Sigmoid colon (tissue), 7 donors: ENCODE results near the gene CSF1R. TPM values are rescaled to one million over a fixed set of nuclear protein-coding genes. Genes with fewer than 3 reads are reported as not detected.
"Not testable (repeated sequence)": the region's sequence is repeated elsewhere in the genome, so short reads cannot be mapped to it uniquely, and the experiment has no call there.

Source experiments
- DNase-seq: peaks from one replicate; pipeline ENCODE4 v3.0.0-alpha.2; 2019
- H3K27ac ChIP-seq, 4 donors: fragments of 200-600 bp; sonication (generic); one replicate each; pipeline ENCODE4 v1.5.1; 2016 to 2019; ENCODE audit warnings: mild to moderate bottlenecking in 1 of 4
- H3K27me3 ChIP-seq, 3 donors: fragments of 200-600 bp; sonication (generic); one replicate each; pipeline ENCODE4 v1.5.1; 2019; ENCODE audit warnings: mild to moderate bottlenecking in 1 of 3
- H3K36me3 ChIP-seq, 4 donors: fragments of 200-600 bp; sonication (generic); one replicate each; pipeline ENCODE4 v1.5.1; 2016 to 2019
- H3K4me1 ChIP-seq, 4 donors: fragments of 200-600 bp; sonication (generic); one replicate each; pipeline ENCODE4 v1.5.1; 2017 to 2019
- H3K4me3 ChIP-seq, 4 donors: fragments of 200-600 bp; sonication (generic); one replicate each; pipeline ENCODE4 v1.5.1; 2017 to 2019; ENCODE audit warnings: mild to moderate bottlenecking in 2 of 4, moderate library complexity in 1 of 4
- H3K9me3 ChIP-seq, 4 donors: fragments of 200-600 bp in 3 of 4; sonication (generic) in 3 of 4; one replicate each; pipeline versions ENCODE4 v1.5.1 to v1.6.1; 2013 to 2019
- EP300 ChIP-seq, 4 donors: sonication (generic); formaldehyde crosslinking; IDR thresholded peaks; one replicate each; pipeline ENCODE4 v1.6.1; 2017; ENCODE audit warnings: antibody characterized with exemption in 4 of 4
- POLR2A ChIP-seq, 2 donors: fragments of 450-650 bp; IDR thresholded peaks; one replicate each; pipeline ENCODE4 v1.6.1; 2016; ENCODE audit warnings: antibody characterized with exemption in 2 of 2, mild to moderate bottlenecking in 2 of 2, moderate library complexity in 2 of 2
- POLR2AphosphoS5 ChIP-seq, 4 donors: sonication (generic); formaldehyde crosslinking; IDR thresholded peaks; one replicate each; pipeline ENCODE4 v1.6.1; 2017; ENCODE audit warnings: antibody characterized with exemption in 4 of 4
- WGBS, 2 donors: extraction: QIAGEN DNeasy Blood & Tissue Kit; methylation state at CpG; one replicate each; pipeline ENCODE4 v1.1.7; 2013; 5-methylcytosine and 5-hydroxymethylcytosine counted together
- intact Hi-C: fragments of 100-400 bp; cut with DNase I; formaldehyde crosslinking; loops from one replicate; pipeline ENCODE4 v1.15.1; 2023
- polyA plus RNA-seq, 3 donors: library from polyadenylated mRNA; stranded (reverse); fragments of 200-250 nt; gene quantifications; one replicate each; pipeline ENCODE4 v1.2.3, GENCODE V29; 2013
- total RNA-seq, 4 donors: library from RNA; depleted of rRNA; stranded (reverse); fragments of >200 nt; gene quantifications; one replicate each; pipeline ENCODE4 v1.1.0, GENCODE V29; 2016
- TF ChIP-seq, protein P1 (sequence below), 4 experiments: fragments of 450-650 bp in 3 of 4; fragments of 200-600 bp in 1 of 4; IDR thresholded peaks; one replicate each; pipeline ENCODE4 v1.5.1; 2016 to 2019; ENCODE audit warnings: antibody characterized with exemption in 4 of 4, mild to moderate bottlenecking in 3 of 4, moderate library complexity in 2 of 4
- donor health status: healthy with polysubstance abuse.
- donor health status: Bipolar disorder and iron deficiency.
- donor health status: healthy.

The CSF1R gene
- total and polyA plus RNA-seq, 7 donors: 10.8 to 44.4 (median 26.1) TPM

DNA sequence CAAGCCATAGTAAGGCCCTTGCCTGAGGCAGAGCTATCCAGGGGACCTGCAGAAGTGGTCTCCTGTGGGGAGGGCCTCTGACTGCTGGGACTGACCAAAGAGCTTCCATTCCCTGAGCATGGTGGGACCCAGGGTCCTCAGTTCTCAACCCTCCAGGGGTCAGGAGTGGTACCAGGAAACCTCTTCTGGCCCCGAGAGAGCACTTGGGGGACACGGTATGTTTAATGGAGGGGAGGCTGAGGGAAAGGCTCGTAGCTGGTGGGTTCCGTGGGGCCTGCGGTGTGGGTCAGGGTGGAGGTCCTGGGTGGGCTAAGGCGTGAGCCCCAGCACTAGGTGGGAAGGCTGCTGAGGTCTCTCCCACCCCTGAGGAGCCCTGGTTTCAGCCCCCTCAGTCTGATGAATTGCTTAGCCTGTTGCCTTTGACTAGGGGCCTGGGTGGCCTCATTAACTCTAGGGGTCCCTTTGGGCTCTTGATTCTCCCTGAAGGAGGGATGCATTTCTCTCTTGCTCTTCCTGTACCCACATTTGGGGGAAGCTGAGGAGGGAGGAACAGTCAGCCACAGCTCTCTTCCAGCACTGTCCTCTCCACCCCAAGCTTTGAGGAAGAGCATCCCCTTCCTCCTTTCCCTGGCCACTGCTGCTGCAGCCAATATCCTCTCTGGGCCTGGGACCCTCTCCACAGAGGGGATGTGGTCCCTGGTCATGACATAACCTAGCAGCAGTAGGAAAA is 34.0 kb downstream of the CSF1R start:
- peaks cover 39 to 87% (median 60%) of the 10 kb centered on the region in 4 donors for H3K36me3 ChIP-seq
- intact Hi-C loops: no loop called here
- no peak overlapping the region for H3K27ac ChIP-seq
- no peaks in the 10 kb centered on the region for H3K4me1 ChIP-seq
- H3K4me3 ChIP-seq: no peak overlapping the region
- 62 to 73% methylated on average over 5 to 6 of the region's 6 CpGs for WGBS, 2 donors
- no peak for DNase-seq
- TF ChIP-seq POLR2AphosphoS5 (IDR thresholded peaks at IDR 0.05) (no peak), POLR2A (IDR thresholded peaks at IDR 0.05) (no peak), EP300 (IDR thresholded peaks at IDR 0.05) (no peak)
- TF ChIP-seq, protein P1, sequence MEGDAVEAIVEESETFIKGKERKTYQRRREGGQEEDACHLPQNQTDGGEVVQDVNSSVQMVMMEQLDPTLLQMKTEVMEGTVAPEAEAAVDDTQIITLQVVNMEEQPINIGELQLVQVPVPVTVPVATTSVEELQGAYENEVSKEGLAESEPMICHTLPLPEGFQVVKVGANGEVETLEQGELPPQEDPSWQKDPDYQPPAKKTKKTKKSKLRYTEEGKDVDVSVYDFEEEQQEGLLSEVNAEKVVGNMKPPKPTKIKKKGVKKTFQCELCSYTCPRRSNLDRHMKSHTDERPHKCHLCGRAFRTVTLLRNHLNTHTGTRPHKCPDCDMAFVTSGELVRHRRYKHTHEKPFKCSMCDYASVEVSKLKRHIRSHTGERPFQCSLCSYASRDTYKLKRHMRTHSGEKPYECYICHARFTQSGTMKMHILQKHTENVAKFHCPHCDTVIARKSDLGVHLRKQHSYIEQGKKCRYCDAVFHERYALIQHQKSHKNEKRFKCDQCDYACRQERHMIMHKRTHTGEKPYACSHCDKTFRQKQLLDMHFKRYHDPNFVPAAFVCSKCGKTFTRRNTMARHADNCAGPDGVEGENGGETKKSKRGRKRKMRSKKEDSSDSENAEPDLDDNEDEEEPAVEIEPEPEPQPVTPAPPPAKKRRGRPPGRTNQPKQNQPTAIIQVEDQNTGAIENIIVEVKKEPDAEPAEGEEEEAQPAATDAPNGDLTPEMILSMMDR (IDR thresholded peaks at IDR 0.05): no peak
- H3K9me3 ChIP-seq: no peaks in the 10 kb centered on the region
- H3K27me3 ChIP-seq: no peaks in the 10 kb centered on the region

DNA sequence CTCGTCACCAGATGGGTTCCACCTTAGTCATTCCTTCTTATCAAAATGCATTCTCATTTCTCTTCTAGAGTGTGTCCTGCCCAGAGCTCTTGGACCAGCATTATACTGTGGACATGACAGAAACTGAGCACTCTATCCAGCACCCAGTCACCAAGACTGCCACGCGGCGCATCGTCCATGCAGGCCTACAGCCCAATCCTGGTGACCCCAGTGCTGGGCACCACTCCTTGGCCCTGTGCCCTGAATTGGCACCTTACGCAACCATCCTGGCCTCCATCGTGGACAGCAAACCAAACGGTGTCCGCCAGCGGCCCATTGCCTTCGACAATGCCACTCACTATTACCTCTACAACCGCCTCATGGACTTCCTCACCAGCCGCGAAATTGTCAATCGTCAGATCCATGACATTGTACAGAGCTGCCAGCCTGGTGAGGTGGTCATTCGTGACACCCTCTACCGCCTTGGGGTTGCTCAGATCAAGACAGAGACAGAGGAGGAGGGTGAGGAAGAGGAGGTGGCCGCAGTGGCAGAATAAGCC is 34.6 kb downstream of the CSF1R start:
- TF ChIP-seq POLR2AphosphoS5 (IDR thresholded peaks at IDR 0.05): no peak
- TF ChIP-seq EP300 (IDR thresholded peaks at IDR 0.05): no peak
- TF ChIP-seq, protein P1 (IDR thresholded peaks at IDR 0.05): no peak
- no peak for TF ChIP-seq POLR2A (IDR thresholded peaks at IDR 0.05)
- H3K9me3 ChIP-seq: no peaks in the 10 kb centered on the region
- WGBS, 2 donors: 87 to 89% methylated on average over 18 of the region's 18 CpGs
- H3K27ac ChIP-seq: no peak overlapping the region
- intact Hi-C loops: no loop called here
- no peaks in the 10 kb centered on the region for H3K27me3 ChIP-seq
- H3K4me1 ChIP-seq: no peaks in the 10 kb centered on the region
- H3K4me3 ChIP-seq: no peak overlapping the region
- H3K36me3 ChIP-seq: peaks cover 39 to 93% (median 64%) of the 10 kb centered on the region in 4 donors
- no peak for DNase-seq

DNA sequence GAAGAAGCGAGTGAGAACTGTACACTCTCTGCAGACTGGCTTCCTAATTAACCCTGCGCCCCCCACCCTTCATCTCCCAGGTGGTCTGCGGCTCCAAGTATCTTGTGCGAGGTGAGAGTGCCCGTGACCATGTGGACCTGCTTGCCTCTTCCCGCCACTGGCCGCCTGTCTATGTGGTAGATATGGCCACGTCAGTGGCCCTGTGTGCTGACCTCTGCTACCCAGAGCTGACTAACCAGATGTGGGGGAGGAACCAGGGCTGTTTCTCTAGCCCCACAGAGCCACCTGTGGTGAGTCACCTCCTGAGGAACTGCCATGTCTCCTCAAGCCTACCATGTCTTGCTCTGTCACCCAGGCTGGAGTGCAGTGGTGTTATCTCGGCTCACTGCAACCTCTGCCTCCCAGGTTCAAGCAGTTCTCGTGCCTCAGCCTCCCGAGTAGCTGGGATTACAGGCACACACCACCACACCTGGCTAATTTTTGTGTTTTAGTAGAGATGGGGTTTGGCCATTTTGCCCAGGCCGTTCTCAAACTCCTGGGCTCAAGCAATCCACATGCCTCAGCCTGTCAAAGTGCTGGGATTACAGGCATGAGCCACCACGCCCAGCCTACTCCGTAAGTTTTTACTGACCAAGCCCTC is 36.1 kb downstream of the CSF1R start:
- H3K4me1 ChIP-seq, H3K27me3 ChIP-seq, H3K4me3 ChIP-seq, intact Hi-C loops, H3K9me3 ChIP-seq, H3K27ac ChIP-seq, DNase-seq: not testable (repeated sequence)
- peaks cover 48 to 100% (median 72%) of the 10 kb centered on the region in 4 donors for H3K36me3 ChIP-seq
- WGBS, 2 donors: 93 to 94% methylated on average over 14 of the region's 14 CpGs

DNA sequence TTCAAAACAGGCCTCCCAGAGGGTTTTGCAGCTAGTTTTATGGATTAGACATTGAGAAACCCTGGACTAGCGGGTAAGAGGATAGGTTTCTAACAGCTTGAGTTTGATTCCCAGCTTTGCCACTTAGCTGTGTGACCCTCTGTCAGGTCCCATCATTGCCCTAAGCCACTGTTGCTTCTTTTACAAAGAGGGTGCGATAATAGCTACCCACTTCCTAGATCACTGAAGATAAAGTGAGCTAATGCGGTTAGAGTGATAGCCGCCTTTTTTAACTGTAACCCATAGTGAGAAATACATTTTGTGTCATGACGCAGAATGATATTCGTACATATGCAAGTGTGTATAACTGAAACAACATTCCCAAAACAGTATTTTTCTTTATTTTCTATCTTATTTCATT is 40.3 kb downstream of the CSF1R start:
- DNase-seq: no peak
- H3K4me3 ChIP-seq: no peak overlapping the region
- no peak overlapping the region for H3K27ac ChIP-seq
- no peaks in the 10 kb centered on the region for H3K27me3 ChIP-seq
- TF ChIP-seq POLR2AphosphoS5 (IDR thresholded peaks at IDR 0.05): no peak
- no peak for TF ChIP-seq POLR2A (IDR thresholded peaks at IDR 0.05)
- TF ChIP-seq EP300 (IDR thresholded peaks at IDR 0.05): no peak
- TF ChIP-seq, protein P1 (IDR thresholded peaks at IDR 0.05): no peak
- intact Hi-C loops: no loop called here
- WGBS, 2 donors: 74 to 97% methylated on average over 6 of the region's 6 CpGs
- peaks cover 0 to 6% (median 0%) of the 10 kb centered on the region in 4 donors for H3K4me1 ChIP-seq
- H3K36me3 ChIP-seq: peaks cover 53 to 100% (median 71%) of the 10 kb centered on the region in 4 donors
- H3K9me3 ChIP-seq: no peaks in the 10 kb centered on the region

DNA sequence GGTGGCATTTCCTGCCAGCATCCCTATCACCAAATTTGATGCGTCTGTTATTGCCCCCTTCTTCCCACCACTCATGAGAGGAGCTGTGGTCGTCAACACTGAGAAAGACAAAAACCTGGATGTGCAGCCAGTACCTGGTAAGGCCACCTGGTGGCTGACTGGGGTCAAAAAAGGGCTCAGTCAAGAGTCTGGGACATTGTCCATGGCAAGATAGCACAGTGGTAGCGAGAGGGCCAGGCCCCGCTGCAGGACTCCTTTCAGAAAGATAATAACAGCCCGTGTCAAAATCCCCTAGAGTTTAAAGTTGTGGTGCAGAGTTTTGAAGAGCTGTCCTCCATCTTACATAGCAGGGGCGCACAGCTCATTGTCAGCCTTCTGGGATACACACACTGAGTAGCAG is 40.8 kb downstream of the CSF1R start:
- DNase-seq: no peak
- intact Hi-C loops: no loop called here
- no peaks in the 10 kb centered on the region for H3K9me3 ChIP-seq
- H3K4me1 ChIP-seq: peaks cover 0 to 6% (median 0%) of the 10 kb centered on the region in 4 donors
- TF ChIP-seq, protein P1 (IDR thresholded peaks at IDR 0.05): no peak
- no peak for TF ChIP-seq POLR2AphosphoS5 (IDR thresholded peaks at IDR 0.05)
- no peak for TF ChIP-seq POLR2A (IDR thresholded peaks at IDR 0.05)
- no peak for TF ChIP-seq EP300 (IDR thresholded peaks at IDR 0.05)
- no peaks in the 10 kb centered on the region for H3K27me3 ChIP-seq
- peaks cover 55 to 100% (median 72%) of the 10 kb centered on the region in 4 donors for H3K36me3 ChIP-seq
- WGBS, 2 donors: 88 to 91% methylated on average over 6 of the region's 6 CpGs
- H3K27ac ChIP-seq: no peak overlapping the region
- H3K4me3 ChIP-seq: no peak overlapping the region
